Dermis lymphatic vessel endothelial cell (primary cell): ENCODE measurements around the gene ARL13B. TPM values are rescaled to one million over a fixed set of nuclear protein-coding genes. Genes with fewer than 3 reads are reported as not detected.

Source experiments
- total RNA-seq: library from RNA; depleted of rRNA; stranded (reverse); fragments of >200 nt; gene quantifications from 2 replicates; pipeline ENCODE4 v1.2.1, GENCODE V29; 2014

Gene ARL13B
- total RNA-seq = 10.0 and 10.4 TPM in 2 replicates

GRCh38 chr3:93979850-93980676 lies at the start of gene ARL13B:
TSS of gene ARL13B (plus strand) at chr3:93980155. CDS start at chr3:93980424, 269 bp downstream.

DNA sequence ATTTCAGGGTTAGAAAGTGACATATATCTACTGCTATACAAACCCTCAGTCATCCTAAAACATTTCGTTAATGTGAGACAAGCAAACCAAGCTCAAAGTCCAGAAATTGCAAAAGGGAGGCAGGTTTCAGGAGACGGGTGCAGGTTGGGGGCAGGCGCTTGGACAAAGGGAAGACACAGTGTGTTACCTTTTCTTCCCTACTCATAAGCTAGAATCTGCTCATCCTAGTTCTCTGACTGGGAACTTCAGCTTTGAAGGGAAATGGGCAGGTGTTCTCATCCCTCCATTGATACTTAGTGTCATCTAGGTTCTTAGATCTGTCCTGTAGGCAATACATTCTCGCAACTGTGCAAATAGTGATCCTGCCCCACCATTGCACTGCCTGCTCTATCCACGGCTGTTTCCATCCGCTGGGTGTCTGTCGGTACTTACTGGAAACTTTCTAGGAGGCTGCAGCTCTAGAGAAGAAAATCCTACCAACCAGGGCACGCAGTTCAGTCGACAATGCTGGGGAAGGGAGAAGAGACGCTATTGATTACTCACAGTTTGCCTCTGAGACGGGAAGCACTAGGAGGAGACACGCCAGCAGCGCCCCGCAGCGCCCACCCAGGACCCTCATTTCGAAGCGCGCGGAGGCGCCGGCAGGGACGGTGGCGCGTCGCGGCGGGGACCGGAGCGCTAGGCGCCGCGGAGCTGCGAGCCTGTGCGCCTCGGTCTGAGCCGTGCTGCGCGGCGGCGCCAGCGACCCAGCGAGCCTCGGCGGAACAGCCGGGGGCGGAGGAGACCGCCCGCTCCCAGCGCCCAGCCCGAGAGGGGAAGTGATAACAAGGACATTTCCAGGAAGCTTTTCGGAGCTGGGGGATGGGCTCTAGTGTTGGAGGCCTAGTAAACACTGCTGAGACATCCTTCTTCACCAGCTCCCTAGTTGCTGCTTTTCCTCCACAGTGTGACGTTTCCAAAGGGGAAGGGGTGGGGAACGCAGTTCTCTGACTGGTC lies 6.5 kb upstream of the ARL13B start, which contains the start of gene PROS1:
PROS1 (minus strand) TSS at position 766 of the 996 bp plus-strand sequence; CDS start at position 619, 147 bp downstream.

GRCh38 chr3:94028093-94028837 lies 48.3 kb downstream of the ARL13B start, which contains the start of gene STX19:
TSS of gene STX19 (minus strand) at chr3:94028597. CDS start at chr3:94015269, 13,328 bp downstream.

DNA sequence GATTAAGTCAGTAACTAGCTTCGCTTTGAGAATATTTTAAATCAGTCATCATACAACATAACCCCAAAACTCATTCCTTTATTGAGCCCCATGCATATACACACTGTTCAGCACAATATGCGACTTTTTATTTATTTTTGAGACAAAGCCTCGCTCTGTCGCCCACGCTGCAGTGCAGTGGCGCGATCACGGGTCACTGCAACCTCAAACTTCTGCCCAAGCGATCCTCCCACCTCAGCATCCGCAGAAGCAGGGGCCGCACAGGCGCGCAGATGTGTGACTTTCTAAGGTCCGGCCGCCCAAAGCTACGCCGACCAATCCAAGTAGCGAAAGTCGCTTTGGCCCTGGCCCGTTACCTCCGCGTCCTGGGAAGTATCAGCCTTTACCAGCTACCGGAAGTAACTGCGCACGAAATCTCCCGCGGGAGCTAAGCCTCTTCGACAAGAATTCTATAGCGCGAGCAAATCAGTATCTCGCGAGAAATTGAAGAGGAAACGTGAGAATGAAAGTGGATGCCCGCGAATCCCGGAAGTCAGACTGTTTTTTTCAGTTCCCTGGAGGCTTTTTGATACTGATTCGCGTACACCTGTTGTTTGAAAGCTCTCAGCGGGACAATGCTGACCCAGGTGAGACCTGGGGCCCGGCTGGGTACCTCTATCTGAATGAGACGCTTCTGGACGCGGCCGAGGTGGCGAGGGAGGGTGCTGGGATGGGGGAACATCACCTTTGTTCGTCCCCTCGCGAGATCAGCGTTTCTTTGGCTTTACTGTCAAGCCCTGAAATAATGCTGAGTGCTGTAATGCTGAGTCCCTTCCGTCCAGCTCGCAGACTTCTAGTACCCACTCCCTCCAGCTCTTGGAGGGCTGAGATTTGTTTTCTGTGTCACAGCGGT lies 82.8 kb downstream of the ARL13B start, which contains the start of the genes DHFR2 and NSUN3:
DHFR2 (minus strand) TSS at position 404 of the 892 bp plus-strand sequence. CDS start 1,405 bp downstream, outside the sequence.
NSUN3 (plus strand) TSS at position 549 of the 892 bp plus-strand sequence; CDS start at position 615, 66 bp downstream.

Other genes with a start within 250 kb of the ARL13B start
- gene PROS1, start 6.3 kb upstream of the ARL13B start, total RNA-seq = 17.3 and 32.7 TPM in 2 replicates
- not detected in 2 replicates for gene STX19, start 48.4 kb downstream of the ARL13B start, total RNA-seq
- 2.6 and 4.9 TPM in 2 replicates for gene DHFR2, start 82.8 kb downstream of the ARL13B start, total RNA-seq
- gene NSUN3, start 82.9 kb downstream of the ARL13B start, total RNA-seq = 18.0 and 20.9 TPM in 2 replicates